SK-N-SH (cell line): ENCODE results near the gene PCSK2.

ENCODE experiments used
- CTCF ChIP-seq: fragments of 200-600 bp; sonication (generic); IDR thresholded peaks from 2 replicates; pipeline ENCODE4 v1.6.1; 2017; ENCODE audit warnings: antibody characterized with exemption, mild to moderate bottlenecking, moderate library complexity
- EZH2phosphoT487 ChIP-seq: fragments of 200-600 bp; sonication (generic); IDR thresholded peaks from 2 replicates; pipeline ENCODE4 v1.6.1; 2017; ENCODE audit warnings: low read depth, mixed run types, mild to moderate bottlenecking, antibody characterized with exemption, moderate library complexity, borderline replicate concordance
- GABPA ChIP-seq: IDR thresholded peaks from 2 replicates; pipeline ENCODE4 v1.4.0; 2012; ENCODE audit warnings: low read depth, mild to moderate bottlenecking
- IRF3 ChIP-seq: fragments of 150-350 bp; IDR thresholded peaks from 2 replicates; pipeline ENCODE4 v1.6.1; 2016; ENCODE audit warnings: mild to moderate bottlenecking, low read depth, low read length
- JUND ChIP-seq: IDR thresholded peaks from 2 replicates; pipeline ENCODE4 v1.4.0; 2012
- MAX ChIP-seq: IDR thresholded peaks from 2 replicates; pipeline ENCODE4 v1.4.0; 2012; ENCODE audit warnings: low read depth
- POLR2AphosphoS5 ChIP-seq: IDR thresholded peaks from 2 replicates; pipeline ENCODE4 v1.6.1; 2012; ENCODE audit warnings: low read depth, low read length
- REST ChIP-seq: IDR thresholded peaks from 2 replicates; pipeline ENCODE4 v1.6.1; 2012; ENCODE audit warnings: mild to moderate bottlenecking, low read depth, low read length, moderate library complexity
- SIN3A ChIP-seq: IDR thresholded peaks from 2 replicates; pipeline ENCODE4 v1.6.1; 2012; ENCODE audit warnings: low read depth, mild to moderate bottlenecking, low read length, moderate library complexity, borderline replicate concordance
- SMC3 ChIP-seq: IDR thresholded peaks from 2 replicates; pipeline ENCODE4 v1.6.1; 2012; ENCODE audit warnings: low read depth, low read length, improper control_type of control experiment
- TEAD4 ChIP-seq: IDR thresholded peaks from 2 replicates; pipeline ENCODE4 v1.4.0; 2012; ENCODE audit warnings: mild to moderate bottlenecking, borderline replicate concordance; ENCODE audit not compliant: insufficient read depth
- USF2 ChIP-seq: fragments of 150-350 bp; IDR thresholded peaks from 2 replicates; pipeline ENCODE4 v1.6.1; 2017; ENCODE audit warnings: antibody characterized with exemption, low read length, low read depth, borderline replicate concordance
- YY1 ChIP-seq: IDR thresholded peaks from 2 replicates; pipeline ENCODE4 v1.4.0; 2012; ENCODE audit warnings: low read depth, mild to moderate bottlenecking
- ZBTB33 ChIP-seq: IDR thresholded peaks from 2 replicates; pipeline ENCODE4 v1.4.0; 2012; ENCODE audit warnings: low read depth, borderline replicate concordance

- TF ChIP-seq CTCF, result no peak
- no peak for TF ChIP-seq JUND
- no peak for TF ChIP-seq MAX
- TF ChIP-seq USF2, result no peak
- TF ChIP-seq GABPA, result no peak
- no peak for TF ChIP-seq EZH2phosphoT487
- no peak for TF ChIP-seq YY1
- no peak for TF ChIP-seq ZBTB33
- TF ChIP-seq POLR2AphosphoS5, result no peak
- no peak for TF ChIP-seq TEAD4
- no peak for TF ChIP-seq IRF3
- TF ChIP-seq SIN3A, result no peak
- TF ChIP-seq SMC3, result no peak
- no peak for TF ChIP-seq REST
These were observed 272.2 kb downstream of the PCSK2 start for GRCh38 chr20:17499041-17499440.
